PC-3 (cell line): ENCODE results near the gene DOCK8. TPM values are rescaled to one million over a fixed set of nuclear protein-coding genes. Genes with fewer than 3 reads are reported as not detected.

ENCODE experiments used
- ATAC-seq: fragments of 200-7000 bp; cut with Tn5 transposase; 2 replicates; pipeline ENCODE4 v1.9.1; 2020; ENCODE audit warnings: mild to moderate bottlenecking, moderate library complexity
- BruUV-seq: library from RNA; stranded (reverse); fragments of 400-500 nt; replicated peaks from 2 replicates; lab custom pipeline; 2021; lab: Mats Ljungman, UMichigan
- CTCF ChIA-PET: fragments of 300-600 bp; sonication (Branson Sonifier 250); formaldehyde crosslinking; loops from one replicate; lab custom pipeline; 2022; ENCODE audit warnings: antibody characterized with exemption; lab: Charles Lee
- POLR2A ChIA-PET: fragments of 300-600 bp; sonication (Branson Sonifier 250); formaldehyde crosslinking; loops from one replicate; lab custom pipeline; 2022; ENCODE audit warnings: antibody characterized with exemption; ENCODE audit not compliant: unreplicated experiment; lab: Charles Lee
- DNase-seq: peaks from one replicate; pipeline ENCODE4 v3.0.0-alpha.2; 2015
- H2AFZ ChIP-seq: fragments of 300-600 bp; sonication (generic); 2 replicates; pipeline ENCODE4 v1.6.0; 2016; ENCODE audit warnings: antibody characterized with exemption, low read length
- H3F3A ChIP-seq: fragments of 300-600 bp; sonication (generic); one replicate; pipeline ENCODE4 v1.6.0; 2017; ENCODE audit warnings: antibody characterized with exemption, low read length, control low read depth, mild to moderate bottlenecking; ENCODE audit not compliant: unreplicated experiment
- H3K27ac ChIP-seq: fragments of 300-600 bp; sonication (generic); 2 replicates; pipeline ENCODE4 v1.5.1; 2016; ENCODE audit warnings: mild to moderate bottlenecking, low read length
- H3K27me3 ChIP-seq: fragments of 300-600 bp; sonication (generic); 2 replicates; pipeline ENCODE4 v1.6.1; 2016; ENCODE audit warnings: low read length, mixed read lengths
- H3K36me3 ChIP-seq: fragments of 300-600 bp; sonication (generic); 2 replicates; pipeline ENCODE4 v1.6.1; 2016; ENCODE audit warnings: low read depth, mixed run types, low read length, mixed read lengths
- H3K4me1 ChIP-seq: fragments of 300-600 bp; sonication (generic); 2 replicates; pipeline ENCODE4 v1.5.1; 2016; ENCODE audit warnings: low read length; ENCODE audit not compliant: insufficient read depth
- H3K4me2 ChIP-seq: fragments of 300-600 bp; sonication (generic); 2 replicates; pipeline ENCODE4 v1.6.0; 2016; ENCODE audit warnings: low read length
- H3K4me3 ChIP-seq: fragments of 300-600 bp; sonication (generic); 2 replicates; pipeline ENCODE4 v1.5.1; 2016; ENCODE audit warnings: mild to moderate bottlenecking, low read length, mixed read lengths
- H3K79me2 ChIP-seq: fragments of 300-600 bp; sonication (generic); 2 replicates; pipeline ENCODE4 v1.6.1; 2017; ENCODE audit warnings: low read length, mixed read lengths
- H3K9ac ChIP-seq: fragments of 300-600 bp; sonication (generic); 2 replicates; pipeline ENCODE4 v1.6.0; 2016; ENCODE audit warnings: mild to moderate bottlenecking, low read length
- H3K9me2 ChIP-seq: fragments of 300-600 bp; sonication (generic); replicated peaks from 2 replicates; pipeline ENCODE4 v1.6.1; 2016; ENCODE audit warnings: mixed run types, low read length, mixed read lengths
- H3K9me3 ChIP-seq: fragments of 300-600 bp; sonication (generic); 2 replicates; pipeline ENCODE4 v1.6.1; 2016; ENCODE audit warnings: low read length, mixed read lengths
- H4K20me1 ChIP-seq: fragments of 300-600 bp; sonication (generic); 2 replicates; pipeline ENCODE4 v1.6.1; 2016; ENCODE audit warnings: low read length, mixed read lengths
- CTCF ChIP-seq: fragments of 300-600 bp; sonication (generic); conservative IDR thresholded peaks from 2 replicates; pipeline ENCODE4 v1.5.1; 2017; ENCODE audit warnings: antibody characterized with exemption, low read depth, mild to moderate bottlenecking, low read length
- EZH2 ChIP-seq: fragments of 300-600 bp; sonication (generic); IDR thresholded peaks from one replicate; pipeline ENCODE4 v1.6.1; 2017; ENCODE audit warnings: antibody characterized with exemption, mild to moderate bottlenecking, low read length; ENCODE audit not compliant: unreplicated experiment
- EZH2phosphoT487 ChIP-seq: fragments of 300-600 bp; sonication (generic); IDR thresholded peaks from 2 replicates; pipeline ENCODE4 v1.6.1; 2018; ENCODE audit warnings: mild to moderate bottlenecking, antibody characterized with exemption, low read length, borderline replicate concordance
- intact Hi-C: fragments of 100-400 bp; cut with micrococcal nuclease; formaldehyde crosslinking; loops from 2 replicates; pipeline ENCODE4 v1.9.0; 2023
- total RNA-seq: library from RNA; depleted of rRNA; stranded (reverse); fragments of >200 nt; gene quantifications from 2 replicates; pipeline ENCODE4 v1.2.3, GENCODE V29; 2014

DOCK8 gene
- total RNA-seq, 1 experiment from 2014 or later, result 1.9 TPM

- no peak for DNase-seq
- ChIA-PET POLR2A (no interaction called here), CTCF (no interaction called here)
- no TSS peak for BruUV-seq
- TF ChIP-seq CTCF, result no peak
- TF ChIP-seq EZH2phosphoT487, result no peak
- no peak for TF ChIP-seq EZH2
- Histone ChIP-seq H3K9ac (no peak overlapping the region), H3K27me3 (no peaks in the 10 kb centered on the region), H3F3A (no peaks in the 10 kb centered on the region), H3K9me3 (no peaks in the 10 kb centered on the region), H3K79me2 (no peaks in the 10 kb centered on the region), H3K9me2 (no peaks in the 10 kb centered on the region), H3K4me2 (no peak overlapping the region), H3K27ac (no peak overlapping the region), H2AFZ (no peak overlapping the region), H3K4me3 (no peak overlapping the region), H3K4me1 (no peaks in the 10 kb centered on the region), H4K20me1 (no peaks in the 10 kb centered on the region), H3K36me3 (no peaks in the 10 kb centered on the region)
- no peak for ATAC-seq
- intact Hi-C loops, result no loop called here
Measured at GRCh38 chr9:206481-206880, 8.2 kb upstream of the DOCK8 start.

- no peak for ATAC-seq
- Histone ChIP-seq H3K27ac (no peak overlapping the region), H3K9me3 (no peaks in the 10 kb centered on the region), H3K9ac (no peak overlapping the region), H3K4me3 (no peak overlapping the region), H3K36me3 (no peaks in the 10 kb centered on the region), H3K9me2 (no peaks in the 10 kb centered on the region), H3K4me1 (no peaks in the 10 kb centered on the region), H3F3A (no peaks in the 10 kb centered on the region), H3K27me3 (no peaks in the 10 kb centered on the region), H2AFZ (no peak overlapping the region), H4K20me1 (no peaks in the 10 kb centered on the region), H3K79me2 (no peaks in the 10 kb centered on the region), H3K4me2 (no peak overlapping the region)
- TF ChIP-seq EZH2phosphoT487 (no peak), EZH2 (no peak), CTCF (no peak)
- intact Hi-C loops, result no loop called here
- DNase-seq, result no peak
- ChIA-PET CTCF (no interaction called here), POLR2A (no interaction called here)
- no TSS peak for BruUV-seq
Measured at GRCh38 chr9:209143-209758, 5.4 kb upstream of the DOCK8 start.

GRCh38 chr9:211036-211435 is 3.6 kb upstream of the DOCK8 start:
- intact Hi-C loops, result no loop called here
- H3K27ac ChIP-seq, result no peak overlapping the region
- ATAC-seq, result no peak

More at GRCh38 chr9:211036-211435, 3.6 kb upstream of the DOCK8 start:
- H3K79me2 ChIP-seq, result no peaks in the 10 kb centered on the region
- no peaks in the 10 kb centered on the region for H4K20me1 ChIP-seq
- H3K36me3 ChIP-seq, result no peaks in the 10 kb centered on the region
- no peaks in the 10 kb centered on the region for H3F3A ChIP-seq
- H3K9ac ChIP-seq, result no peak overlapping the region
- BruUV-seq, result no TSS peak
- no peaks in the 10 kb centered on the region for H3K9me2 ChIP-seq
- TF ChIP-seq EZH2phosphoT487 (no peak), EZH2 (no peak), CTCF (no peak)
- peaks cover 4% of the 10 kb centered on the region; the same call in 1 of the 2 replicates for H3K4me1 ChIP-seq
- CTCF ChIA-PET, result no interaction called here
- no peaks in the 10 kb centered on the region for H3K27me3 ChIP-seq
- H3K4me2 ChIP-seq, result no peak overlapping the region
- no peak for DNase-seq
- no peak overlapping the region for H3K4me3 ChIP-seq
- no peaks in the 10 kb centered on the region for H3K9me3 ChIP-seq
- POLR2A ChIA-PET, result no interaction called here
- H2AFZ ChIP-seq, result no peak overlapping the region
